ENCODE results near the gene FHIP1B.
"Not testable (repeated sequence)": the region's sequence is repeated elsewhere in the genome, so short reads cannot be mapped to it uniquely, and the experiment has no call there.

FHIP1B gene

GRCh38 chr11:6234387-6235107, at the start of gene FHIP1B:
Gene FHIP1B (minus strand): TSS chr11:6234636. CDS start chr11:6224516, 10,120 bp downstream.
- DNase-seq (ENCODE audit: low read depth) = peak; percentile 99
- H3K4me3 ChIP-seq (ENCODE audit: low read depth, low read length) = peak within 1 kb of the TSS; percentile 99
- no peak for TF ChIP-seq CTCF (IDR thresholded peaks at IDR 0.05; ENCODE audit: low read depth, low read length, missing control alignments)

- TF ChIP-seq CTCF (IDR thresholded peaks at IDR 0.05; ENCODE audit: low read depth, low read length, missing control alignments) = no peak
- no peak overlapping the region for H3K4me3 ChIP-seq (ENCODE audit: low read depth, low read length)
- no peak for DNase-seq (ENCODE audit: low read depth)
These were observed 49.1 kb upstream of the FHIP1B start for GRCh38 chr11:6283453-6284023.

GRCh38 chr11:6280809-6281208, 46.4 kb upstream of the FHIP1B start:
- DNase-seq (ENCODE audit: low read depth); H3K4me3 ChIP-seq (ENCODE audit: low read depth, low read length): not testable (repeated sequence)

GRCh38 chr11:6273188-6273587, 38.8 kb upstream of the FHIP1B start:
- H3K4me3 ChIP-seq (ENCODE audit: low read depth, low read length) = no peak overlapping the region
- no peak for DNase-seq (ENCODE audit: low read depth)
- TF ChIP-seq CTCF (IDR thresholded peaks at IDR 0.05; ENCODE audit: low read depth, low read length, missing control alignments) = no peak

- DNase-seq (ENCODE audit: low read depth) = no peak
- no peak for TF ChIP-seq CTCF (IDR thresholded peaks at IDR 0.05; ENCODE audit: low read depth, low read length, missing control alignments)
- no peak overlapping the region for H3K4me3 ChIP-seq (ENCODE audit: low read depth, low read length)
These were observed 37.2 kb upstream of the FHIP1B start for GRCh38 chr11:6271598-6271997.

- no peak for DNase-seq (ENCODE audit: low read depth)
- H3K4me3 ChIP-seq (ENCODE audit: low read depth, low read length) = no peak overlapping the region
- no peak for TF ChIP-seq CTCF (IDR thresholded peaks at IDR 0.05; ENCODE audit: low read depth, low read length, missing control alignments)
These were observed 36.3 kb upstream of the FHIP1B start for GRCh38 chr11:6270584-6271246.

- H3K4me3 ChIP-seq (ENCODE audit: low read depth, low read length) = no peak overlapping the region
- no peak for DNase-seq (ENCODE audit: low read depth)
- TF ChIP-seq CTCF (IDR thresholded peaks at IDR 0.05; ENCODE audit: low read depth, low read length, missing control alignments) = peak; percentile 35
These were observed 35.6 kb upstream of the FHIP1B start for GRCh38 chr11:6269994-6270393.

Measured in GM12864 (cell line).